ENCODE measurements around the gene DDAH1.

- no peak for TF ChIP-seq CTCF (IDR thresholded peaks at IDR 0.05; ENCODE audit: poor library complexity, severe bottlenecking)
- TF ChIP-seq EZH2 (IDR thresholded peaks at IDR 0.05; ENCODE audit: borderline replicate concordance, insufficient read depth, low read length, poor library complexity, severe bottlenecking), result no peak
- TF ChIP-seq RAD21 (conservative IDR thresholded peaks at IDR 0.05), result no peak
- TF ChIP-seq TAF1 (IDR thresholded peaks at IDR 0.05; ENCODE audit: low read depth), result no peak
- no peak for TF ChIP-seq REST (IDR thresholded peaks at IDR 0.05; ENCODE audit: borderline replicate concordance)
- TF ChIP-seq EP300 (conservative IDR thresholded peaks at IDR 0.05; ENCODE audit: poor library complexity, severe bottlenecking), result no peak
- no peak for TF ChIP-seq POLR2AphosphoS5 (IDR thresholded peaks at IDR 0.05)
- TF ChIP-seq SMC3 (conservative IDR thresholded peaks at IDR 0.05; ENCODE audit: poor library complexity), result no peak
Measured at GRCh38 chr1:85373378-85373708, 91.6 kb downstream of the DDAH1 start.

Measured in neural cell (in vitro differentiated cells).